SU-DHL-6 (cell line): ENCODE results near the gene OR10AD1.

ENCODE experiments used
- EZH2phosphoT487 ChIP-seq: fragments of 200-600 bp; sonication (generic), shearing (Covaris generic); conservative IDR thresholded peaks from 2 replicates; pipeline ENCODE4 v1.6.1; 2018; ENCODE audit warnings: mild to moderate bottlenecking, antibody characterized with exemption, low read length, moderate library complexity, mixed read lengths
- TF ChIP-seq, protein P1 (sequence below): fragments of 200-600 bp; sonication (generic); IDR thresholded peaks from one replicate; pipeline ENCODE4 v1.5.1; 2017; ENCODE audit warnings: antibody characterized with exemption, mild to moderate bottlenecking, low read length, moderate library complexity; ENCODE audit not compliant: insufficient read depth, poor library complexity, severe bottlenecking

DNA sequence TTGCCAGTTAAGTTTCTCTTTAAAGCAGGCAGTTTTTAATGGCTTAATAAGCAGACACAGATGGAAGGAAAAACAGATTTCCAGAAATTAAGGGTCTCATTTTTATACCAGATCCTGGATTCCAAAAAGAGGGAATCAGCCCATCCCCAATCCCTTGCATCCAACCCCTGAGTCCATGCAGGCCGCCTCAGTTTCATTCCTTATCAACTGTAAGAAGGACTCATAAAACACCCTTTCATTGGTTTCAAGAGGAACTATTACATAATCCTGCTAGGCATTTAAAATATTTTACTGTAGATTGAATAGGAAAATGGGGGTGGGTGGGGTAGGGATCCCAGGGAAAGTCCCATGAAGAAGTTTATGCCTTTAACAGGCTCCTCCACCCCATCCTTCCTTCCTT lies 10.2 kb downstream of the OR10AD1 start:
- TF ChIP-seq, protein P1, sequence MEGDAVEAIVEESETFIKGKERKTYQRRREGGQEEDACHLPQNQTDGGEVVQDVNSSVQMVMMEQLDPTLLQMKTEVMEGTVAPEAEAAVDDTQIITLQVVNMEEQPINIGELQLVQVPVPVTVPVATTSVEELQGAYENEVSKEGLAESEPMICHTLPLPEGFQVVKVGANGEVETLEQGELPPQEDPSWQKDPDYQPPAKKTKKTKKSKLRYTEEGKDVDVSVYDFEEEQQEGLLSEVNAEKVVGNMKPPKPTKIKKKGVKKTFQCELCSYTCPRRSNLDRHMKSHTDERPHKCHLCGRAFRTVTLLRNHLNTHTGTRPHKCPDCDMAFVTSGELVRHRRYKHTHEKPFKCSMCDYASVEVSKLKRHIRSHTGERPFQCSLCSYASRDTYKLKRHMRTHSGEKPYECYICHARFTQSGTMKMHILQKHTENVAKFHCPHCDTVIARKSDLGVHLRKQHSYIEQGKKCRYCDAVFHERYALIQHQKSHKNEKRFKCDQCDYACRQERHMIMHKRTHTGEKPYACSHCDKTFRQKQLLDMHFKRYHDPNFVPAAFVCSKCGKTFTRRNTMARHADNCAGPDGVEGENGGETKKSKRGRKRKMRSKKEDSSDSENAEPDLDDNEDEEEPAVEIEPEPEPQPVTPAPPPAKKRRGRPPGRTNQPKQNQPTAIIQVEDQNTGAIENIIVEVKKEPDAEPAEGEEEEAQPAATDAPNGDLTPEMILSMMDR = no peak
- no peak for TF ChIP-seq EZH2phosphoT487
